Panc1 (cell line): ENCODE data around the gene COPZ2. TPM values are rescaled to one million over a fixed set of nuclear protein-coding genes. Genes with fewer than 3 reads are reported as not detected.

ENCODE experiments used
- ATAC-seq: fragments of 200-7000 bp; cut with Tn5 transposase; 2 replicates; pipeline ENCODE4 v1.9.1; 2020; ENCODE audit warnings: mild to moderate bottlenecking, moderate library complexity
- BruUV-seq: library from RNA; stranded (reverse); fragments of 400-500 nt; replicated peaks from 2 replicates; lab custom pipeline; 2021; lab: Mats Ljungman, UMichigan
- CTCF ChIA-PET: fragments of 300-600 bp; sonication (Branson Sonifier 250); formaldehyde crosslinking; loops from one replicate; lab custom pipeline; 2022; ENCODE audit warnings: antibody characterized with exemption; lab: Charles Lee
- POLR2A ChIA-PET: fragments of 300-600 bp; sonication (Branson Sonifier 250); formaldehyde crosslinking; loops from one replicate; lab custom pipeline; 2022; ENCODE audit warnings: antibody characterized with exemption; lab: Charles Lee
- DNase-seq: peaks from one replicate; pipeline ENCODE4 v3.0.0-alpha.2; 2010; ENCODE audit warnings: low read depth, low spot score
- H3K27ac ChIP-seq: 2 replicates; pipeline ENCODE4 v1.5.1; 2011; ENCODE audit warnings: mild to moderate bottlenecking, low read length, inconsistent platforms
- H3K27me3 ChIP-seq: fragments of 200-500 bp; sonication (Bioruptor generic); 2 replicates; pipeline ENCODE4 v1.6.0; 2014; ENCODE audit warnings: low read length, inconsistent platforms; ENCODE audit not compliant: control insufficient read depth, insufficient read depth
- H3K36me3 ChIP-seq: fragments of 200-500 bp; sonication (Bioruptor generic); 2 replicates; pipeline ENCODE4 v1.5.1; 2014; ENCODE audit warnings: inconsistent platforms, mild to moderate bottlenecking, low read length, moderate library complexity; ENCODE audit not compliant: control insufficient read depth, insufficient read depth
- H3K4me1 ChIP-seq: 2 replicates; pipeline ENCODE4 v1.5.1; 2011; ENCODE audit warnings: inconsistent platforms, mild to moderate bottlenecking, low read length, moderate library complexity; ENCODE audit not compliant: control insufficient read depth, insufficient read depth
- H3K4me3 ChIP-seq, 2 experiments: 2 replicates each; pipeline ENCODE4 v1.5.1; 2011 to 2012; ENCODE audit warnings: low read depth in 2 of 2, low read length in 2 of 2, mild to moderate bottlenecking in 2 of 2, inconsistent platforms in 1 of 2, moderate library complexity in 1 of 2
- H3K9me3 ChIP-seq: fragments of 200-500 bp; sonication (Bioruptor generic); 2 replicates; pipeline ENCODE4 v1.5.1; 2014; ENCODE audit warnings: low read depth, mild to moderate bottlenecking, inconsistent platforms, low read length, moderate library complexity; ENCODE audit not compliant: control insufficient read depth, insufficient read depth
- POLR2AphosphoS5 ChIP-seq: IDR thresholded peaks from 2 replicates; pipeline ENCODE4 v1.6.1; 2012; ENCODE audit warnings: mild to moderate bottlenecking, low read depth, low read length, moderate library complexity
- REST ChIP-seq, 2 experiments: IDR thresholded peaks; 2 replicates each; pipeline ENCODE4 v1.6.1; 2011 to 2012; ENCODE audit warnings: low read depth in 2 of 2, control low read depth in 1 of 2, low read length in 1 of 2, mild to moderate bottlenecking in 1 of 2, moderate library complexity in 1 of 2; ENCODE audit not compliant: insufficient read depth in 1 of 2
- SIN3A ChIP-seq: IDR thresholded peaks from 2 replicates; pipeline ENCODE4 v1.6.1; 2012; ENCODE audit warnings: low read depth, mild to moderate bottlenecking, low read length, moderate library complexity, borderline replicate concordance; ENCODE audit not compliant: insufficient read depth
- TCF7L2 ChIP-seq: IDR thresholded peaks from 2 replicates; pipeline ENCODE4 v1.6.1; 2011; ENCODE audit warnings: mild to moderate bottlenecking, low read depth, low read length, inconsistent platforms
- in situ Hi-C: cut with HindIII; loops from 2 replicates; pipeline ENCODE4 v1.10.0; 2016; ENCODE audit warnings: low sequenced_read_pairs, low pct_unique_long_range_greater_than_20kb
- intact Hi-C: fragments of 100-400 bp; cut with micrococcal nuclease; formaldehyde crosslinking; loops from one replicate; pipeline ENCODE4 v1.10.0; 2022; ENCODE audit not compliant: unreplicated experiment
- total RNA-seq: library from RNA; stranded (reverse); gene quantifications from one replicate; pipeline ENCODE4 v1.2.1, GENCODE V29; 2021; ENCODE audit not compliant: unreplicated experiment
- TF ChIP-seq, protein P1 (sequence below): fragments of 450-650 bp; IDR thresholded peaks from 2 replicates; pipeline ENCODE4 v1.5.1; 2017; ENCODE audit warnings: mild to moderate bottlenecking

The COPZ2 gene
- total RNA-seq, 1 experiment from 2014 or later, result 5.4 TPM

DNA sequence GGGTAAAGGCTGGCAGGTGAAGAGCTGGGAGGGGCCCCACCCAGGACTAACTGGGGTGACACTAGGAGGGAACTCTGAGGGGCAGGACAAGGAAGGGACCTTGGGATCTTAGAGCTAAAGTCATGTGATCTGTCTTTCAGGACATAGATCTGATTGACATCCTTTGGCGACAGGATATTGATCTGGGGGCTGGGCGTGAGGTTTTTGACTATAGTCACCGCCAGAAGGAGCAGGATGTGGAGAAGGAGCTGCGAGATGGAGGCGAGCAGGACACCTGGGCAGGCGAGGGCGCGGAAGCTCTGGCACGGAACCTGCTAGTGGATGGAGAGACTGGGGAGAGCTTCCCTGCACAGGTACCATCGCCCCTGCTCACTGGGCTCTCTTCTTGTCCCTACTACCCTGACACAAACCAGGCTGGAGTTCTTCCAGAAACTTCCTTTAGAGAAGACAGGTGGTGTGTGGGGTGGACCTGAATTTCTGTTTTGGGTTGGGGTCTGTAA lies 18.7 kb upstream of the COPZ2 start:
- peak overlapping the region; percentile 72; the same call in 1 of the 2 replicates for H3K27ac ChIP-seq
- ChIA-PET POLR2A (no interaction called here), CTCF (no interaction called here)
- no peaks in the 10 kb centered on the region for H3K9me3 ChIP-seq
- H3K27me3 ChIP-seq, result no peaks in the 10 kb centered on the region
- TF ChIP-seq POLR2AphosphoS5, result no peak
- no peak for TF ChIP-seq TCF7L2
- TF ChIP-seq REST (IDR thresholded peaks at IDR 0.05; ENCODE audit: insufficient read depth in 1 of 2, low read depth in 2 of 2, low read length in 1 of 2), result no peak
- TF ChIP-seq, protein P1, sequence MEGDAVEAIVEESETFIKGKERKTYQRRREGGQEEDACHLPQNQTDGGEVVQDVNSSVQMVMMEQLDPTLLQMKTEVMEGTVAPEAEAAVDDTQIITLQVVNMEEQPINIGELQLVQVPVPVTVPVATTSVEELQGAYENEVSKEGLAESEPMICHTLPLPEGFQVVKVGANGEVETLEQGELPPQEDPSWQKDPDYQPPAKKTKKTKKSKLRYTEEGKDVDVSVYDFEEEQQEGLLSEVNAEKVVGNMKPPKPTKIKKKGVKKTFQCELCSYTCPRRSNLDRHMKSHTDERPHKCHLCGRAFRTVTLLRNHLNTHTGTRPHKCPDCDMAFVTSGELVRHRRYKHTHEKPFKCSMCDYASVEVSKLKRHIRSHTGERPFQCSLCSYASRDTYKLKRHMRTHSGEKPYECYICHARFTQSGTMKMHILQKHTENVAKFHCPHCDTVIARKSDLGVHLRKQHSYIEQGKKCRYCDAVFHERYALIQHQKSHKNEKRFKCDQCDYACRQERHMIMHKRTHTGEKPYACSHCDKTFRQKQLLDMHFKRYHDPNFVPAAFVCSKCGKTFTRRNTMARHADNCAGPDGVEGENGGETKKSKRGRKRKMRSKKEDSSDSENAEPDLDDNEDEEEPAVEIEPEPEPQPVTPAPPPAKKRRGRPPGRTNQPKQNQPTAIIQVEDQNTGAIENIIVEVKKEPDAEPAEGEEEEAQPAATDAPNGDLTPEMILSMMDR, result no peak
- TF ChIP-seq SIN3A, result no peak
- BruUV-seq, result no TSS peak
- peaks cover 9% of the 10 kb centered on the region for H3K36me3 ChIP-seq
- intact Hi-C loops, result no loop called here
- no peak for ATAC-seq
- H3K4me1 ChIP-seq, result peaks cover 43% of the 10 kb centered on the region
- DNase-seq, result no peak
- in situ Hi-C loops, result no loop called here
- H3K4me3 ChIP-seq, result no peak overlapping the region

DNA sequence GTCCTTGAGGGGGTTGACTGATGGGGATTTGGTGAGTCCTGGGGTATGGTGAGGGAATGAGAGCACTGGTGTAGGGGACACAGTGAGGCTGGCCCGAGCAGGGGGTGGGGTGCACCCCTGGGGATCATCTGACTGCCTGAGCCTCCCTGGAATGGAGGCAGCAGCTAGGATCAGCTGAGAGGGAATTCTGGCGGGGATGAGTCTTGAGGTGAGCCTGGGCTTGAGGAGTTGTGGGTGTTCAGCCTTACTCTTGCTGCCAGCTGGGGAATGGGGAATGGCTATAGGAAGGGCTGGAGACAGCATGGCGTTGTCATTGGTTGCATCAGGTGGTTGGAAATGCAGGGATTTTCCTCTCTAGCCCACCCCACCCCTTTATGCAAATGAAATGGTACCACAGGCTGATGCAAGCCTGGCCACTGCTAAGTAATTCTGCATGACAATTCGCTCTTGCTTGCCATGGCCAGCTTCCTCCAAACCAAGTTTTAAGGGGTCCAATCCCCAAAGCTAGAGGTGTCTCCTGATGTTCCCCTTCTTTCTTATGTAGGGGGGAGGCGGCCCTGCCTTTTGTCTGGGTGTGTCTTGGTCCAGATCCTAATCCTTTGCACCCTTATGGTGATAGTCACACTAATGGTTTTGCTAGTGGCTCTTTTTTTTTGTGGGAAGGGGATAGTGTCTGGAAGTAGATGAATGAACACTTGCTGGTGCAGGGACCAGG lies 18.1 kb upstream of the COPZ2 start:
- ChIA-PET CTCF (interaction anchor here (0.6 kb wide), 1 partner anchor 24 kb away, joined by 5 read pairs; no protein-coding TSS in a partner anchor), POLR2A (interaction anchor here (0.5 kb wide), 1 partner anchor 22 kb away, joined by 8 read pairs; no protein-coding TSS in a partner anchor)
- Histone ChIP-seq H3K36me3 (peaks cover 15% of the 10 kb centered on the region), H3K4me1 (peaks cover 49% of the 10 kb centered on the region), H3K27me3 (no peaks in the 10 kb centered on the region), H3K9me3 (no peaks in the 10 kb centered on the region), H3K4me3 (no peak overlapping the region), H3K27ac (peak overlapping the region; percentile 72)
- in situ Hi-C loops, result no loop called here
- TF ChIP-seq TCF7L2 (no peak), POLR2AphosphoS5 (no peak), SIN3A (no peak), REST (IDR thresholded peaks at IDR 0.05; ENCODE audit: insufficient read depth in 1 of 2, low read depth in 2 of 2, low read length in 1 of 2) (no peak)
- TF ChIP-seq, protein P1, result no peak
- no peak for DNase-seq
- intact Hi-C loops, result no loop called here
- BruUV-seq, result no TSS peak
- ATAC-seq, result no peak
